Tibial nerve (tissue), 4 donors: Measurements from ENCODE around the gene COPS2. TPM values are rescaled to one million over a fixed set of nuclear protein-coding genes. Genes with fewer than 3 reads are reported as not detected.

Source experiments
- DNase-seq, 2 donors: peaks; one replicate each; pipeline ENCODE4 v3.0.0-alpha.2; 2019; ENCODE audit warnings: low spot score in 2 of 2
- H3K27ac ChIP-seq, 4 donors: fragments of 200-600 bp; sonication (generic) in 3 of 4; one replicate each; pipeline ENCODE4 v1.5.1; 2017 to 2019; ENCODE audit warnings: mild to moderate bottlenecking in 1 of 4
- H3K27me3 ChIP-seq, 2 donors: fragments of 200-600 bp; sonication (generic) in 1 of 2; one replicate each; pipeline versions ENCODE4 v1.5.1 to v1.6.0; 2017 to 2019
- H3K36me3 ChIP-seq, 3 donors: fragments of 200-600 bp; sonication (generic); one replicate each; pipeline ENCODE4 v1.5.1; 2018 to 2019
- H3K4me1 ChIP-seq, 4 donors: fragments of 200-600 bp; sonication (generic) in 3 of 4; one replicate each; pipeline ENCODE4 v1.5.1; 2017 to 2019
- H3K4me3 ChIP-seq, 4 donors: fragments of 200-600 bp; sonication (generic) in 3 of 4; one replicate each; pipeline ENCODE4 v1.5.1; 2017 to 2019; ENCODE audit warnings: mild to moderate bottlenecking in 1 of 4, moderate library complexity in 1 of 4
- H3K9me3 ChIP-seq, 4 donors: fragments of 200-600 bp; sonication (generic) in 3 of 4; one replicate each; pipeline ENCODE4 v1.5.1; 2017 to 2019
- CTCF ChIP-seq, 5 experiments: fragments of 200-600 bp in 3 of 5; fragments of 450-650 bp in 2 of 5; sonication (generic) in 3 of 5; IDR thresholded peaks; one replicate each; pipeline ENCODE4 v1.5.1; 2016 to 2019; ENCODE audit warnings: antibody characterized with exemption in 5 of 5, mild to moderate bottlenecking in 3 of 5, moderate library complexity in 2 of 5
- EP300 ChIP-seq, 2 donors: sonication (generic); formaldehyde crosslinking; IDR thresholded peaks; one replicate each; pipeline ENCODE4 v1.6.1; 2017; ENCODE audit warnings: antibody characterized with exemption in 2 of 2, mild to moderate bottlenecking in 1 of 2
- POLR2A ChIP-seq, 2 donors: fragments of 450-650 bp; IDR thresholded peaks; one replicate each; pipeline ENCODE4 v1.6.1; 2017; ENCODE audit warnings: antibody characterized with exemption in 2 of 2, mild to moderate bottlenecking in 2 of 2, moderate library complexity in 2 of 2
- WGBS, 2 donors: methylation state at CpG; one replicate each; pipeline ENCODE4 v1.1.5; 2018; 5-methylcytosine and 5-hydroxymethylcytosine counted together
- total RNA-seq, 4 donors: library from RNA; depleted of rRNA; stranded (reverse); fragments of >200 nt; gene quantifications; one replicate each; pipeline ENCODE4 v1.1.0, GENCODE V29; 2016

Gene COPS2
- total RNA-seq, 4 donors from 2014 or later = 57.1 to 88.5 (median 67.7) TPM

DNA sequence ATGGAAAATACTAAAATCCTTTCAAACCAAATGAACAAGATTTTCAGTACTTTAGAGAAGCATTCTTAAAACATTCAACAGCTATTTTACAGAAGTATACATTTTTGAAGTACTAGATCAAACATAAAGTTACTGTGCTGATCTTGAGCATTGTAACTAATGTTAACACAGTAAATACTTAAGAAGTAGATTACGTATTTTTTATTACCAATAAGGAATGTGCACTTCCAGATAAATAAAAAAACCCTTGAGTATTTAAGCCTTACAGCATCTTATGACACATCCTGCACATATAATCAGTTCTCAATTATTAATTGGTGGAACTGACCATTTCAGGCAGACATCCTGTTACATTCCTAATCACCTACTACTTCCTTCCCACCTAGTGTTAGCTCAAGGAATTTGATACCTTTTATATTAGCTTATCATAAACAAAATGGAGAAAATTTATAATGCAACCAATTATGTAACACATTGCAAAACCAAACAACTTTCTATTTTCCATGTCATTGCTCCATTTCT lies 32.8 kb downstream of the COPS2 start:
- H3K4me3 ChIP-seq = no peak overlapping the region
- H3K27me3 ChIP-seq = no peaks in the 10 kb centered on the region
- H3K36me3 ChIP-seq = peaks cover 0 to 22% (median 3%) of the 10 kb centered on the region in 3 donors
- no peak overlapping the region for H3K27ac ChIP-seq
- 74% methylated on average over 1 of the region's 1 CpG for WGBS, 2 donors
- no peaks in the 10 kb centered on the region for H3K9me3 ChIP-seq
- H3K4me1 ChIP-seq = no peaks in the 10 kb centered on the region
- TF ChIP-seq CTCF (IDR thresholded peaks at IDR 0.05) (no peak), EP300 (IDR thresholded peaks at IDR 0.05) (no peak), POLR2A (IDR thresholded peaks at IDR 0.05) (no peak)
- DNase-seq = no peak

DNA sequence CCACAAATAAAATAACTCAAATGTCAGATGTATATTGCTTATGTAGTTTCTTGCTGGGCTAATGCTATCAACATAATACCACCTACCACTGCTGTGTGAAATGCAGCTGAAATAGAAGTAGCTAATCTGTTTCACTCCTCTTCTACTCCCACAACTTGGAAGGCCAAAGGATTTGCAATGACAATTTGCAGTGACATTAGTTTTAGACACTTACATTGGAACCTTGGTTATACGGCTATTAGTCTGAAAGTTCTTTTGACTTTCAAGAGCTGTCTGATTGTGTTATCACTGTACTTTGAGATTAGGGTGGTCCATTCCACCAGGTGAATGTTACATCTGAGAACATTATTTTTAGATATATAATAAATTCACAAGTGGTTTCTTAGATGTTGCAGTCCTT lies 33.5 kb downstream of the COPS2 start:
- no peaks in the 10 kb centered on the region for H3K27me3 ChIP-seq
- H3K27ac ChIP-seq = peak overlapping the region in 1 of 4 donors; percentile 10
- no peaks in the 10 kb centered on the region for H3K4me1 ChIP-seq
- no peak overlapping the region for H3K4me3 ChIP-seq
- 72 to 85% methylated on average over 1 of the region's 1 CpG for WGBS, 2 donors
- no peak for TF ChIP-seq CTCF (IDR thresholded peaks at IDR 0.05)
- TF ChIP-seq EP300 (IDR thresholded peaks at IDR 0.05) = no peak
- TF ChIP-seq POLR2A (IDR thresholded peaks at IDR 0.05) = no peak
- H3K9me3 ChIP-seq = no peaks in the 10 kb centered on the region
- no peak for DNase-seq
- peaks cover 0 to 18% (median 0%) of the 10 kb centered on the region in 3 donors for H3K36me3 ChIP-seq

GRCh38 chr15:49120832-49121231 lies 34.6 kb downstream of the COPS2 start:
- TF ChIP-seq EP300 (IDR thresholded peaks at IDR 0.05) (no peak), POLR2A (IDR thresholded peaks at IDR 0.05) (no peak), CTCF (IDR thresholded peaks at IDR 0.05) (no peak)
- H3K9me3 ChIP-seq = no peaks in the 10 kb centered on the region
- no peak for DNase-seq
- H3K27me3 ChIP-seq = no peaks in the 10 kb centered on the region
- H3K27ac ChIP-seq = no peak overlapping the region
- WGBS, 2 donors = 76 to 81% methylated on average over 4 of the region's 4 CpGs
- H3K36me3 ChIP-seq = peaks cover 0 to 17% (median 0%) of the 10 kb centered on the region in 3 donors
- no peaks in the 10 kb centered on the region for H3K4me1 ChIP-seq
- no peak overlapping the region for H3K4me3 ChIP-seq

- whole genome bisulfite sequencing, 2 donors = 89 to 94% methylated on average over 4 of the region's 4 CpGs
These were observed 39.1 kb downstream of the COPS2 start for GRCh38 chr15:49116108-49116857.

More at GRCh38 chr15:49116108-49116857, 39.1 kb downstream of the COPS2 start:
- peaks cover 0 to 43% (median 5%) of the 10 kb centered on the region in 3 donors for H3K36me3 ChIP-seq
- no peak overlapping the region for H3K4me3 ChIP-seq
- DNase-seq = no peak
- H3K4me1 ChIP-seq = no peaks in the 10 kb centered on the region
- H3K9me3 ChIP-seq = peaks cover 0 to 16% (median 8%) of the 10 kb centered on the region in 4 donors
- no peak for TF ChIP-seq EP300 (IDR thresholded peaks at IDR 0.05)
- TF ChIP-seq POLR2A (IDR thresholded peaks at IDR 0.05) = no peak
- TF ChIP-seq CTCF (IDR thresholded peaks at IDR 0.05) = no peak
- H3K27ac ChIP-seq = no peak overlapping the region
- no peaks in the 10 kb centered on the region for H3K27me3 ChIP-seq
